GM23248 (cell line): ENCODE data around the gene SLC30A3.
A peak's percentile ranks its signal among the peaks of the same experiment; 100 is the strongest.

ENCODE experiments used
- EZH2 ChIP-seq: fragments of 200-600 bp; sonication (generic); IDR thresholded peaks from 2 replicates; pipeline ENCODE4 v1.6.1; 2018; ENCODE audit warnings: antibody characterized with exemption, mild to moderate bottlenecking; ENCODE audit not compliant: insufficient read depth, poor library complexity, severe bottlenecking
- EZH2phosphoT487 ChIP-seq: fragments of 200-600 bp; sonication (generic); IDR thresholded peaks from 2 replicates; pipeline ENCODE4 v1.6.1; 2018; ENCODE audit warnings: antibody characterized with exemption, moderate library complexity, mild to moderate bottlenecking, low read depth; ENCODE audit not compliant: insufficient read depth

GRCh38 chr2:27308359-27308881, 45.6 kb upstream of the SLC30A3 start, which contains the start of gene UCN:
- peak; percentile 84 for TF ChIP-seq EZH2
- no peak for TF ChIP-seq EZH2phosphoT487
